ENCODE results near the gene GPSM1.

Gene GPSM1

GRCh38 chr9:136327304-136327974, at the start of gene GPSM1:
TSS of gene GPSM1 (plus strand) at chr9:136327539. CDS start at chr9:136327696, 157 bp downstream.
- peak; percentile 49 for DNase-seq

GRCh38 chr9:136277746-136278145, 49.6 kb upstream of the GPSM1 start:
- DNase-seq, result no peak

DNA sequence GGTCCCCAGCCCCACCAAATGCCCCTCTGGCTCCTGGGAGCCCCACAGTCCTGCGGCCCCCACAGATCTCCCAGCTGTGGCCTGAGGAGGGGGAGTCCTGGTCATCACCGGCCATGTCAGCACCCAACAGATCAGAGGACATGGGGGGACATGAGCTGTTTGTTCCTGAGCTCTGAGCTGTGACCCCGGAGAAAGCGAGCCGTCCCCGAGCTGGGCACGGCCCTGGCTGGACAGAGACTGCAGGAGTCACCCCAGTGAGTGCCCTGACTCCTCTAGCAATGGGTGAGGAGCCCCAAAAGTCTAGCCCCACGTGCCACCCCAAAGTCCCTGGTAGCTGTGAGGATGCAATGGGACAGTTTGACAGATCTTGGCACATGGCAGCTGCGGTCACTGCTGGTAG, 49.1 kb upstream of the GPSM1 start:
- no peak for DNase-seq

- DNase-seq, result no peak
These were observed 48.4 kb upstream of the GPSM1 start for GRCh38 chr9:136278894-136279293.

DNA sequence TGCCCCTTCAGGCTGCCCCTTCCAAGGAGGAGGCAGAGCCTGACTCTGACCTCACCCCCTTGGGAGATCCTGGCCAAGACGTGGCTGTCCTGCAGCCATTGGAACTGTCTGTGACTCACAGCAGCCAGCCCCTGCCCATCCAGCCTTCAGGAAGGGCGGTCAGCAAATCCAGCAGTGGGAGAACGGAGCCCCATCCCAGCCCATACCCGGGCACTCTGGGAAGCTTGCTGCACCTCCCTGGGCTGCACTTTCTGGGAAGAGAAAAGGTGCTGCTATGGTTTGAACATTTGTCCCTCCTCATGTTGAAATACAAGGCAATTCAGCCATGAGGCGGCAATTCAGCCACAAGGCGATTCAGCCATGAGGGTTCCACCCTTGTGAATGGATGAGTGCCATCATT, 47.9 kb upstream of the GPSM1 start:
- no peak for DNase-seq

DNA sequence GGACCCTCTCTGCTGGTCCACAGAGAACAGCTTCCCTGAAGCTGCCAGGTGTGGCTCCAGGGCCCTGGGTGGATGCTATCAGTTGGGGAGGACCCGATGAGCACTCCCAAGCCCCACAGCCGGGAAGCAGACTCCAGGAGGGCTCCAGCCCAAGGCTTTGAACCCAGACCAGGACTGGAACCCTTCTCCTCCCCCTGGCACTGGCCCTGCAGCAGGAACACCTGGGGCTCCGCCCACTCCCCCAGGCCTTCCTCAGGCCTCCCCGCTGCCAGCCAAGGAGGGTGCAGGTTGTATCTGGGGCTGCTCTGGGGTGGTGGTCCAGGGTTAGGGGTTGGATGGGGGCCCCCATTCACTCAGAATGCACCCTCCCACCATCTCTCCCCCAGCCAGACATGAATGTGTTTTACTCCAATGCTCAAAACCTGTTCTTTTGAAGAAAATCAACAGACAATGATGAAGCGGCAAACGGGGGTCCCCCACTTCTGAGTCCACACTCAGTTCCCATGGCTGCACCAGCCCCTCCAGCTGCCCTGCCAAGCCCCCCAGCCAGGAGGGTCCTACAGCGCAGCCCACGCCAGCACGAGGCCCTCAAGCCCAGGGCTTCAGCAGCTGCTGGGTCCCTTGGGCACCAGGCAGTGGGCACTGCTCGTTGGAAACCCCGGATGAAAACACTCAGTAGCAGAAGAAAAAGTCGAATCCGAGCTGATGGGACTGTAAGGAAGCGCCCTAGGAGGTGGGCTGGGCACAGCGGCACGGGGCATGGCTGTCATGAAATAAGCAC, 46.6 kb upstream of the GPSM1 start:
- no peak for DNase-seq

DNA sequence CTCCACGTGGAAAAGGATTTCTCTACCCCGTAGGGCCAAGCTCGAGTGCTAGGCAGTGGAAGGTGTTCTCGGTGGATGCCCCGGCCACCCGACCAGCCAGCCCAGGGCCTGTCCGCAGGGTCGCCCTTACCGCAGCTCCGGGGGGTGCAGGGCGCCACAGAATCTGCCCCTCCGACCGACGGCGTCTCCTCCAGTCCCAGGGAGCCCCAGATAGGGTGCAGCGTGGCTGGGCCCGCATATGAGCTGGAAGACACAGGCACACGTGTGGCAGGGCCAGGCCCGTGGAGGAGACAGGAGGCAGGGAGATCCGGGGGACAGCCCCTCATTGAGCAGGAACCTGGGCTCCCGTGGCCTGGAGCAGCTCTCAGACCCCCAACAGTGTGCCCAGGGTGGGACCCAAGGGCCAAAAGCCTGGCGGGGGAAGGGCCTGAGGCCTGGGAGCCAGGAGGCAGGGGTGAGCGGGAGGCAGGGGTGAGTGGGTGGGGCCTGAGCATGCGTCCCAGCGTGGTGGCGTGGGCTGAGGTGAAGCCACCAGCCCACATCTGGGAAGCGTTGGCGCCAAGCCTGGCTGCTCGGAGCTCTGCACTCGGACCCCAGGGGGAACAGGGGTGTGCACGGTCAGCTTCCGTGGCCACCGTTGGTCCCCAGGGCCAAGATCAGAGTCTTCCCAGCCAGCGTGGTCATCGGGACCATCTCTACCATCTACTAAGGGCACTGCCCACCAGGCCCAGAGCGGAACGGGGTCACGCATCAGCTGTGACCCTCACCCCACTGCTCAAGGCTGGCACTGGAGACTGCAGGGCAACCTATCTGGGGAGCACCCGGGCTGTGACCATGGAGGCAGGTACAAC, 45.7 kb upstream of the GPSM1 start:
- no peak for DNase-seq

- no peak for DNase-seq
These were observed 45.0 kb upstream of the GPSM1 start for GRCh38 chr9:136282272-136282861.

GRCh38 chr9:136283291-136284235, 43.8 kb upstream of the GPSM1 start:
- peak; percentile 74 for DNase-seq

GRCh38 chr9:136284311-136284710, 43.0 kb upstream of the GPSM1 start:
- no peak for DNase-seq

GRCh38 chr9:136284951-136285350, 42.4 kb upstream of the GPSM1 start:
- no peak for DNase-seq

- no peak for DNase-seq
These were observed 41.6 kb upstream of the GPSM1 start for GRCh38 chr9:136285501-136286358.

DNA sequence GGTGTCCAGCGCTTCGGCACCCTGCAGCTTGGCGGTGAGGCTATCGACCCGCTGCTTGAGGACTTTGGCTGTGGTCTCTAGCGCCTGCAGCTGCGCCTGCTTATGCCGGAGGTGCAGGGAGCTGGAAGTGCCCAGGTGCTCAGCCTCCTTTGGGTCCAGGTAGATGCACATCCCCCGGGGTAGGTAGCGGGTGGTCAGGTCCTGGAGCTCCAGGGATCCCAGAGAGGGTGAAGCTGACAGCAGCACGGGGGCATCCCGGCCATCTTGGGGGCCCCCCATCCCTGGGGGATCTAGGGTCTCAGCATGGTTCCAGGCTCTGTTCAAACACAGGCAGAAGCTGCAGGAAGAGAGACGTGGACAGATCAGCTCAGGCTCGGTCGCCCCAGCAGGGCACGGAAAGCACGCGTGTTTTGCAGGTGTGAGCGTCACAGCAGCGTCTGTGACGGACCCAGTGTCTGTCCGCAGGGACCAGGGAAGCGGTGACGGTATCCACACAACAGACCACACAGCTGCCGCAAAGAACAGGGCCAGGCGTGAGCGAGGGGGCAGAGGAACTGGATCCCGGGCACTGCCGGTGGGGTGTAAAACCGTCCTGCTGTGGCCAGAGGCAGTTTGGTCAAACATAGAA, 40.9 kb upstream of the GPSM1 start:
- DNase-seq, result no peak

- no peak for DNase-seq
These were observed 40.4 kb upstream of the GPSM1 start for GRCh38 chr9:136286987-136287379.

DNA sequence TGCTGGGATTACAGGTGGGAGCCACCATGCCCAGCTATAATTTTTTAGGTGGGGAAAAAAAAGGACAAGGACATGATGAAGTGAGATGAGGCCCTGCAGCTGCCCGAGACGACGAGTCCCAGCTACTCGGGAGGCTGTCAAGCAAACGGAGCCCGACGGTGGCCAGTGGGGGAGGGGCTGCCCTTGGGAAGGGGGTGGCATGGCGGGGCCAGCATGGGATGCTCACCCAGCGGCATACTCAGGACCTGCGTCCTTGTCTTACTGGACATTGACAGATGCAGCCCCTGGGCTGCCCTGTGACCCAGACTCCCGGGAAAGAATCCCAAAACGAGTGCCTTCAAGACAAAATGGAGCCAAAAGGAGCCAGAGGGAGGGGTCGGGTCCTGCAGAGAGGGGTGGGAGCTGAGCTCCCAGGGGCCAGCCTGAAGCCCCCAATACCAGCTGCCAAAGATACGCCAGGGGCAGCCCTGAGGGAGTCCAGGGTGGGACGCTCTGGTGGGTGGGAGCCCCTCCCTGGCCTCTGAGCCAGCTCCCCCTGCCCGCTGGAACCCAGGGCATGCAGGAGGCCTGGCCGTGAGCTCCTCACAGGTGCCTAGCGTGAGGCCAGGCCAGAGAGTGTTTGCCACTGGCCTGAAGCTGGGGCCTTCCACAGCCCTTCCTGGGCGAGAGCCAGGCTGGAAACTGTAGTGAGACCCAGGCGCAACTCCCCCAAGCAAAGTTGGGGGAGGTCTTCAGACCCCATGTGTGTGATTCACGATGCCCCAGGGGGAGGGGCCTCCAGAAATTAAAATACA, 39.2 kb upstream of the GPSM1 start:
- DNase-seq, result no peak

DNA sequence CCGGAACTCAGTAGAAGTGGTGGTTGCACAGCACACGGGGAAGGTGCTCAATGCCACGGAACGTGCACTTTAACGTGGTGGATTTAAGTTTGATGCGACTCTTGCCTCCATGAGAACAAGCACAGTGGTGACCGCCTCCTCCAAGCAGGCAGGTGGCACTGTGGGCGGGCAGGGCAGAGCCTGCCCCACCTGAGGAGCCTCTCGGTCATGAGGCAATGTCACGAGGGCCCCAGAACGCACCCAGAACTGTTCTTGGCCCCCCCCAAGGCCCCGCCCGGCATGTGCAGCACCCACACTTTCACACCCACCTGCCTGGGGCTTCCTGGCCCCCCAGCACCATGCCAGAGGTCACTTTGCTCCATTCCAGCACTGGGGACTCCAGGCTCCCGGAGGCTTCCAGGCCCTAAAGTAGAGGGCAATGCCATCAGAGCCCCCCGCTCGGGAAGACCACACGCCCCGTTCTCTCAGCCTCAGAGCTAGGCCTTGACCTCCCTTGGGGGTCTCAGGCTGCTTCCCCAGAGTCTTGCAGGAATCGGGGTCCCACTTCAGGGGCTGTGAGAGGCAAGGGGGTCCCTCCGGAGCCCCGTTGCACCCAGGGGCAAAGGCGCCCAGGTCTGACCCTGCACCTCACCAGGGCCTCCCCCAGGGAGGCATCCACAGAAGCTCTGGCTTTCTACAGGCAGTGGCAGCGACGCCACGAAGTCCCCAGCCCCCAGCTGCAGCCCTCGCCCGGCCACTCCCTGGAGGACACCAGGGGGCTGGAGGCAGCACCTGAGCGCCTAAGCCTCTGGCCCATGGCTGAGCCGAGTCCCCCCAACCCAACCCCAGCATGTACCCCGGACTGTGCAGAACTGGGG, 37.5 kb upstream of the GPSM1 start:
- DNase-seq, result no peak

DNA sequence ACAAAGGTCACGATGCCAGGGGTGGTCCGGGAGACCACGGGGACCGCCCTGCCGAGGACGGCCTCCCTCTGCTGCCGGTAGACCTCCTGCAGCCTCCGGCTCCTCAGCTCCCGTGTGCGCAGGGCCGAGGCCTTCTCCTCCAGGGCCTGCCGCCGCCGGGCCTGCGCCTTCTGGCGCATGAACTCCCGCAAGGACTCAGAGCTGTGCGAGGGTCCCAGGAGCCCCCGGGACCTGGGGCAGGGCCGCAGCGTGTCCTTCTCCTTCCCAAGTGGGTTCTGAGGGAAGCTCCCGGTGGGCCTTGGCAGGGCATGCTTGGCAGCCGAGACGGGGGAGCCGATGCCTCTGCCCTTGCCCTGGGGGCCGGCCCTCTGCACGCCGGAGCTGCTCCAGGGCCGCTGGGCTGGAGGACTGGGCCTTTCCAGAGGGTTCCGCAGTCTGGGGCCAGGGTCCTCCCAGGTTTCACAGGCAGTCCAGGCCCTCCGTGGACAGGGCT, 36.8 kb upstream of the GPSM1 start:
- DNase-seq, result no peak

DNA sequence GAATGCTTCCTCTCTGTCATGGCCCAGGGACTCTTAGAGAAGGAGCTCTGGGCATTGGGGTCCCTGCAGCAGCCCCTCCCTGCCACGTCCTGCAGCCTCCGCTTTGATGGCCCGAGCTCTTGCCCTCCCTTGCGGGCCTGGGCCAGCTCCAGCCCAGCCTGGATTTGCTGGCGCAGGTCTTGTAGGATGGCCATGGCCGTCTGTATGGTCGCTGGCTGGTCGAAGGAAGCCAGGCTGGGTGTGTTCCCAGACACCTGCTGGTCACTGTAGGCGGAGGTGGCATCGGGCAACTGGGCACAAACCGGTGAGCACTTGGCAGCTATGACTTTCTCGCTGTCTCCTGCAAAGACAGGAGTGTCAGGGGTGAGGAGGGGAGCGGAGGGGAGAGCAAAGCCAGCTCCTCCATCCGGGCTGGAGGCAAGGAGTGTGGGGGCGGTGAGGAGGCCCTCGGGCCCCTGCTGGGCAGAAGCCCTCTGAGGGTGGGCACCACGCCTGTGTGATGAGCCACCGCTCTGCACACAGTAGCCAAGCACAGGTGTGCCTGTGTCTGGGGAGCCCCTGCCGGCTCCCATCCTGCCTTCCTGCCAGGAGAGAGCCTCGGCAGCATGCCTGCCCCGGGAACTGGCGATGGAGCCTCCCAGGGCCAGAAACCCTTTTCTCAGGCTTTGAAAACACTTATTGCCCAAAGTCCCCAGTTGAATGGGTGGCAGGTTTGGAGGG, 35.9 kb upstream of the GPSM1 start:
- DNase-seq, result no peak
